ENCODE measurements around the gene LNPEP. TPM values are rescaled to one million over a fixed set of nuclear protein-coding genes. Genes with fewer than 3 reads are reported as not detected.

Gene LNPEP
- total RNA-seq, 6 experiments from 2014 or later: 20.2 to 23.9 (median 22.6) TPM

GRCh38 chr5:96952118-96952750 is 16.4 kb downstream of the LNPEP start:
- TF ChIP-seq CTCF (IDR thresholded peaks at IDR 0.05): no peak
- H3K4me1 Mint-ChIP-seq (ENCODE audit: low read depth): peaks cover 10% of the 10 kb centered on the region
- peaks cover 14% of the 10 kb centered on the region; the same call in 1 of the 2 replicates for H3K36me3 Mint-ChIP-seq (ENCODE audit: low read depth)
- H3K9me3 Mint-ChIP-seq: no peaks in the 10 kb centered on the region
- no peaks in the 10 kb centered on the region; the same call in 1 of the 2 replicates for H3K27me3 Mint-ChIP-seq (ENCODE audit: insufficient read depth)
- DNase-seq: no peak
- H3K4me3 Mint-ChIP-seq: no peak overlapping the region
- no peak overlapping the region for H3K27ac Mint-ChIP-seq

- Mint-ChIP-seq H3K36me3 (ENCODE audit: low read depth) (peaks cover 14% of the 10 kb centered on the region; the same call in 1 of the 2 replicates), H3K27ac (no peak overlapping the region), H3K4me3 (no peak overlapping the region), H3K27me3 (ENCODE audit: insufficient read depth) (no peaks in the 10 kb centered on the region; the same call in 1 of the 2 replicates), H3K9me3 (no peaks in the 10 kb centered on the region), H3K4me1 (ENCODE audit: low read depth) (peaks cover 11% of the 10 kb centered on the region)
- TF ChIP-seq CTCF (IDR thresholded peaks at IDR 0.05): no peak
- no peak for DNase-seq
Observed at GRCh38 chr5:96952974-96953730, 17.3 kb downstream of the LNPEP start.

GRCh38 chr5:96957254-96958049 is 21.6 kb downstream of the LNPEP start:
- no peak for DNase-seq
- H3K4me1 Mint-ChIP-seq (ENCODE audit: low read depth): peaks cover 31% of the 10 kb centered on the region
- H3K9me3 Mint-ChIP-seq: no peaks in the 10 kb centered on the region
- H3K27ac Mint-ChIP-seq: no peak overlapping the region
- H3K4me3 Mint-ChIP-seq: no peak overlapping the region
- H3K36me3 Mint-ChIP-seq (ENCODE audit: low read depth): peaks cover 4% of the 10 kb centered on the region; the same call in 1 of the 2 replicates
- H3K27me3 Mint-ChIP-seq (ENCODE audit: insufficient read depth): no peaks in the 10 kb centered on the region
- no peak for TF ChIP-seq CTCF (IDR thresholded peaks at IDR 0.05)

- no peak overlapping the region for H3K27ac Mint-ChIP-seq
- H3K4me1 Mint-ChIP-seq (ENCODE audit: low read depth): peaks cover 46% of the 10 kb centered on the region
- no peaks in the 10 kb centered on the region for H3K27me3 Mint-ChIP-seq (ENCODE audit: insufficient read depth)
- DNase-seq: no peak
- H3K9me3 Mint-ChIP-seq: no peaks in the 10 kb centered on the region
- no peak for TF ChIP-seq CTCF (IDR thresholded peaks at IDR 0.05)
- peaks cover 4% of the 10 kb centered on the region; the same call in 1 of the 2 replicates for H3K36me3 Mint-ChIP-seq (ENCODE audit: low read depth)
- no peak overlapping the region for H3K4me3 Mint-ChIP-seq
Observed at GRCh38 chr5:96958977-96959376, 23.1 kb downstream of the LNPEP start.

- H3K36me3 Mint-ChIP-seq (ENCODE audit: low read depth): peaks cover 4% of the 10 kb centered on the region; the same call in 1 of the 2 replicates
- DNase-seq: no peak
- no peaks in the 10 kb centered on the region for H3K9me3 Mint-ChIP-seq
- H3K4me1 Mint-ChIP-seq (ENCODE audit: low read depth): peaks cover 43% of the 10 kb centered on the region
- H3K27ac Mint-ChIP-seq: no peak overlapping the region
- TF ChIP-seq CTCF (IDR thresholded peaks at IDR 0.05): no peak
- no peaks in the 10 kb centered on the region for H3K27me3 Mint-ChIP-seq (ENCODE audit: insufficient read depth)
- H3K4me3 Mint-ChIP-seq: no peak overlapping the region
Observed at GRCh38 chr5:96961053-96961452, 25.2 kb downstream of the LNPEP start.

Measured in HFFc6 (cell line).